HFFc6 (cell line): Measurements from ENCODE around the gene HOGA1. TPM values are rescaled to one million over a fixed set of nuclear protein-coding genes. Genes with fewer than 3 reads are reported as not detected.

ENCODE experiments used
- DNase-seq: peaks from one replicate; pipeline ENCODE4 v3.0.0-alpha.2; 2018
- H3K27ac Mint-ChIP-seq: 2 replicates; pipeline ENCODE4 v1.8.0; 2020; ENCODE audit warnings: mild to moderate bottlenecking, mixed read lengths
- H3K27me3 Mint-ChIP-seq: 2 replicates; pipeline ENCODE4 v1.8.0; 2021; ENCODE audit warnings: mild to moderate bottlenecking, moderate library complexity, mixed read lengths; ENCODE audit not compliant: insufficient read depth
- H3K36me3 Mint-ChIP-seq: 2 replicates; pipeline ENCODE4 v1.8.0; 2021; ENCODE audit warnings: low read depth, mixed read lengths
- H3K4me1 Mint-ChIP-seq: 2 replicates; pipeline ENCODE4 v1.8.0; 2020; ENCODE audit warnings: low read depth, mixed read lengths
- H3K4me3 Mint-ChIP-seq: 2 replicates; pipeline ENCODE4 v1.8.0; 2020; ENCODE audit warnings: mild to moderate bottlenecking, moderate library complexity, mixed read lengths
- H3K9me3 Mint-ChIP-seq: 2 replicates; pipeline ENCODE4 v1.8.0; 2020; ENCODE audit warnings: mild to moderate bottlenecking, mixed read lengths
- CTCF ChIP-seq: fragments of 200-600 bp; sonication (generic); IDR thresholded peaks from 2 replicates; pipeline ENCODE4 v1.5.0; 2021; ENCODE audit warnings: antibody characterized with exemption, mild to moderate bottlenecking
- total RNA-seq, 6 experiments: library from RNA; stranded (reverse); fragmentation: NEBNext Ultra II Directional; extraction: Animal tissue kit (Norgen Biotek cat#: 25700); gene quantifications; 2 replicates in 1 of 6; 3 replicates in 5 of 6; pipeline ENCODE4 v1.2.3, GENCODE V29; 2021

The HOGA1 gene
- total RNA-seq, 6 experiments from 2014 or later = 0.26 to 0.66 (median 0.46) TPM

- H3K4me1 Mint-ChIP-seq = peaks cover 66% of the 10 kb centered on the region
- H3K4me3 Mint-ChIP-seq = no peak overlapping the region
- no peaks in the 10 kb centered on the region for H3K36me3 Mint-ChIP-seq
- H3K27ac Mint-ChIP-seq = no peak overlapping the region
- DNase-seq = no peak
- no peaks in the 10 kb centered on the region for H3K9me3 Mint-ChIP-seq
- TF ChIP-seq CTCF = no peak
- H3K27me3 Mint-ChIP-seq = no peaks in the 10 kb centered on the region
These were observed 37.5 kb upstream of the HOGA1 start for GRCh38 chr10:97546456-97547270.

DNA sequence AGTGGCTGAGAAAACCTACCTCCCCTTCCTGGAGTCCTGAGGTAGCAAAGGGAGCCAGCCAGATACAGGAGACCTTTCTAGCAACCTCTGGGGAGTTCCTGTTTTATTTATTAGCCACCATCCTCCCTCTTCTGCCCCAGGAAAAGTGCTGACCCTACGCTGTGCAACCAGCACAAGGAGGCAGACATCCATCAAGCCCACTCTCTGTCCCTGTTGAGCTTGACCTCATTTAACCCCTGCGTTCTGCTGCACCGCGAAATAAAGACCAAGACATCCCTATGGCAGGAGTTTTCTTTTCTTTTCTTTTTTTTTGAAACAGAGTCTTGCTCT lies 37.0 kb upstream of the HOGA1 start:
- Mint-ChIP-seq H3K27ac (no peak overlapping the region), H3K9me3 (no peaks in the 10 kb centered on the region), H3K36me3 (no peaks in the 10 kb centered on the region), H3K4me1 (peaks cover 60% of the 10 kb centered on the region), H3K27me3 (no peaks in the 10 kb centered on the region), H3K4me3 (no peak overlapping the region)
- no peak for DNase-seq
- no peak for TF ChIP-seq CTCF

DNA sequence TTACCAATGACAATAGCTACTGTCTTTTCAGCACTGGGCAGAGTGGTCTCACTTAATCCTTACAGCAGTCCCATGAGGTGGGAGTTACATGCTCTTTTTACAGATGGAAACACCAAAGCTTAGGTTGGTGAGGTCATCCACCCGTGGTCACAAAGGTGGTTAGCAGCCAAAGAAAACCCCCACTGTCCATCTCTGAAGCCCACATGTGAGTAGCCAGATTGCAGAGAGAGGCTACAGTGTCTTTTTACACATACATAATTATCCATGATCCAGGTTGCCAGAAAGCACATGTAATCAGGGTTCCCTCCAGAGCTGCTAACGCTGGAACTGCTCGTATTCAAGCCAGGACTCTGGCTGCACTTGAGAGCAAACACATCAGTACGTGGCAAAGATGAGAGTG lies 36.2 kb upstream of the HOGA1 start:
- DNase-seq = no peak
- Mint-ChIP-seq H3K36me3 (no peaks in the 10 kb centered on the region), H3K4me1 (peaks cover 53% of the 10 kb centered on the region), H3K27ac (no peak overlapping the region), H3K9me3 (no peaks in the 10 kb centered on the region), H3K4me3 (no peak overlapping the region), H3K27me3 (no peaks in the 10 kb centered on the region)
- TF ChIP-seq CTCF = no peak

- Mint-ChIP-seq H3K9me3 (no peaks in the 10 kb centered on the region), H3K4me3 (no peak overlapping the region), H3K4me1 (peaks cover 51% of the 10 kb centered on the region), H3K27me3 (no peaks in the 10 kb centered on the region), H3K27ac (peak overlapping the region; percentile 9; the same call in 1 of the 2 replicates), H3K36me3 (no peaks in the 10 kb centered on the region)
- no peak for TF ChIP-seq CTCF
- no peak for DNase-seq
These were observed 35.2 kb upstream of the HOGA1 start for GRCh38 chr10:97548828-97549455.

DNA sequence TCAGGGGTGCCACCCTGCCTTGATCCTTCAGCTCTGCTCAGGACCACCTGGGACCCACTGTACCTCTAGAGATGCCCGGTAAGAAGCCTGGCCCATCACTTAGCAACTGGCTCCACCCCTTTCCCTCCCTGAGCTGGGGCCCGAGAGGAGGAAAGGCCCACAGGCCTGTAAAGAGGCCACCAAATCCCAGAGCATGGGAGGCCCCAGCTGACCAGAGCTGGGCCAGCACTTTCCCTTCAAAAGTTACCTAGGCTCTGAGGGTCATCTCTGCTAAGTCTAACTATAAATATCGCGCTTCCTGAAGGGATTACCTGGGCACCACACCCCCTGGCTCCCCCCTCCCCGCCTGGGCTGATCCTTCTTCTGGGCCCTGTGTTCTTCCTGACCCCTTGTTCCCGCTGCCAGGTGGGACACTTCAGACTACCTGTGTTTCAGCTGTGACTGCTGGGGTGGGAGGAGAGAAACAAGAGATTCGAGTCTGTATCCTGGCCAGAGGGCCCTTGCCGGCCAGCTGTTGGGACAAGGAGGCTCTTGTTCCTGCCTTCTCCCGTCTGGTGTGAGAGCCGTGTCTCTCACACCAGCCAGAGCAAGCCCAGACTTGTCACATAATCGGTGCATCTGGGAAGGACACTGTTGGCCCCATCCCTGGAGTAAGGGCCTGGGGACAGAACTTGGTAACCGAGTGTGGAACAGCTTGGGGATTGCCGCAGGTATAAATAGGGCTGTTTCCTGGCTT lies 34.4 kb upstream of the HOGA1 start:
- H3K4me3 Mint-ChIP-seq = no peak overlapping the region

More for the DNA sequence above, 34.4 kb upstream of the HOGA1 start:
- peaks cover 43% of the 10 kb centered on the region for H3K4me1 Mint-ChIP-seq
- TF ChIP-seq CTCF = no peak
- peak overlapping the region; percentile 74 for H3K27ac Mint-ChIP-seq
- H3K9me3 Mint-ChIP-seq = no peaks in the 10 kb centered on the region
- no peaks in the 10 kb centered on the region for H3K27me3 Mint-ChIP-seq
- DNase-seq = no peak
- H3K36me3 Mint-ChIP-seq = no peaks in the 10 kb centered on the region
